ENCODE data around the gene METAP2. TPM values are rescaled to one million over a fixed set of nuclear protein-coding genes. Genes with fewer than 3 reads are reported as not detected.

The METAP2 gene
- polyA plus RNA-seq, 2 donors: 23.7 to 51.8 TPM

DNA sequence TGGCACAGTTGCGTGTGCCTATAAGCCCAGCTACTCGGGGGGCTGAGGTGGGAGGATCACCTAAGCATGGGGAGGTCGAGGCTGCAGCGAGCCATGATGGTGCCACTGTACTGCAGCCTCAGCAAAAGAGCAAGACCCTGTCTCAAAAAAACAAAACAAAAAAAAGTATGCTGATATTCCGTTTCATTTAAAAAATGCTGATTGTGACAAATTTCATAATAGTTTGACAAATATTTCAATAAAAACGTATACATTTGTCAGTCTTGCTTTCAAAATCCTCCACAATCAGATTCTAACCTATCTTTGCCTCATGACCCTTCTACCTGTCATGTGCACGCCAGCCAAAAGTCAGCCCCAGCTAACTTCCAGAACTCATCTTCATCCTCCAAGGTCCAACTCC lies 67.5 kb downstream of the METAP2 start:
- Histone ChIP-seq H3K4me3 (ENCODE audit: low read depth in 1 of 2, low read length in 2 of 2) (no peak overlapping the region), H3K27me3 (ENCODE audit: control insufficient read depth in 1 of 2, insufficient read depth in 2 of 2, low read length in 2 of 2) (no peaks in the 10 kb centered on the region), H3K9me3 (ENCODE audit: control insufficient read depth in 2 of 2, insufficient read depth in 1 of 2, low read depth in 1 of 2, low read length in 1 of 2) (no peaks in the 10 kb centered on the region), H3K4me1 (ENCODE audit: control insufficient read depth in 2 of 2, insufficient read depth in 2 of 2, low read length in 1 of 2) (no peaks in the 10 kb centered on the region), H3K27ac (ENCODE audit: low read depth in 2 of 2, low read length in 1 of 2) (no peak overlapping the region), H3K36me3 (ENCODE audit: control insufficient read depth in 2 of 2, insufficient read depth in 2 of 2, low read length in 1 of 2) (no peaks in the 10 kb centered on the region)
- 85 to 91% methylated on average over 7 of the region's 7 CpGs for WGBS, 2 donors

DNA sequence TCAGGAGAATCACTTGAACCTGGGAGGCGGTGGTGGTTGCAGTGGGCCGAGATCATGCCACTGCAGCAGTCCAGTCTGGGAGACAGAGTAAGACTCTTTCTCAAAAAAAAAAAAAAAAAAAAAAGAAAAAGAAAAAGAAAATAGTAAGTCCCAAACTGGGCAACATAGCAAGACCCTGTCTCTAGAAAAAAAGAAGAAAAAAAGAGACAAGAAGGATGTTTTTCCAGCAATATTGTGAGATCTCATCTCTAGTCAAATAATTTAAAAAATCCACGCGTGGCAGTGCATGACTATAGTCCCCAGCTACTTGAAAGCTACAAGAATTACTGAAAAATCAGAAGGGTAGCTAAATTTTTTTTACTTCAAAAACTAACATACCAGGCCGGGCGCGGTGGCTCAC lies 69.4 kb downstream of the METAP2 start:
- Histone ChIP-seq H3K36me3 (ENCODE audit: control insufficient read depth in 2 of 2, insufficient read depth in 2 of 2, low read length in 1 of 2) (no peaks in the 10 kb centered on the region), H3K4me3 (ENCODE audit: low read depth in 1 of 2, low read length in 2 of 2) (no peak overlapping the region), H3K4me1 (ENCODE audit: control insufficient read depth in 2 of 2, insufficient read depth in 2 of 2, low read length in 1 of 2) (peaks cover 0 to 3% of the 10 kb centered on the region in 2 donors), H3K27me3 (ENCODE audit: control insufficient read depth in 1 of 2, insufficient read depth in 2 of 2, low read length in 2 of 2) (peaks cover 0 to 2% of the 10 kb centered on the region in 2 donors), H3K27ac (ENCODE audit: low read depth in 2 of 2, low read length in 1 of 2) (no peak overlapping the region), H3K9me3 (ENCODE audit: control insufficient read depth in 2 of 2, insufficient read depth in 1 of 2, low read depth in 1 of 2, low read length in 1 of 2) (no peaks in the 10 kb centered on the region)
- WGBS, 2 donors: 96 to 97% methylated on average over 7 of the region's 7 CpGs

DNA sequence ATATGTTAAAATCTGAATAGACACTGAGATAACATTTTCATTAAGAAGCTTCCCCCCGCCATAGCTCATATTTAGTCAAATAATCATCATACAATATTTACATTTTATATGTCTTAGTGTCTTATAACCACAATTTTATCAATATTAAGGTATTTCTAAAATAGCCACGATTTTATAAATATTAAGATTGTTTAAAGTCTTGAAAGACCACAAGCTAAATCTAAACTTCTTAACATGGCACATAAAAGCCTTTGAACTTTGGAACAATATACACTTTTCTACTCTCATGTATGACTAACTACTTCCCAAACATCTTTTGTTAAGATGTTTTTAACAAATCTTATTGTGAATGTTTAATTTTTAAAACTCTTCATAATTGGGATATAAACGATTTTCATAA lies 70.8 kb downstream of the METAP2 start:
- Histone ChIP-seq H3K27ac (ENCODE audit: low read depth in 2 of 2, low read length in 1 of 2) (no peak overlapping the region), H3K27me3 (ENCODE audit: control insufficient read depth in 1 of 2, insufficient read depth in 2 of 2, low read length in 2 of 2) (peaks cover 0 to 8% of the 10 kb centered on the region in 2 donors), H3K4me1 (ENCODE audit: control insufficient read depth in 2 of 2, insufficient read depth in 2 of 2, low read length in 1 of 2) (peaks cover 4 to 5% of the 10 kb centered on the region in 2 donors), H3K36me3 (ENCODE audit: control insufficient read depth in 2 of 2, insufficient read depth in 2 of 2, low read length in 1 of 2) (no peaks in the 10 kb centered on the region), H3K9me3 (ENCODE audit: control insufficient read depth in 2 of 2, insufficient read depth in 1 of 2, low read depth in 1 of 2, low read length in 1 of 2) (peaks cover 0 to 3% of the 10 kb centered on the region in 2 donors), H3K4me3 (ENCODE audit: low read depth in 1 of 2, low read length in 2 of 2) (no peak overlapping the region)
- 62 to 64% methylated on average over 3 of the region's 3 CpGs for WGBS, 2 donors

DNA sequence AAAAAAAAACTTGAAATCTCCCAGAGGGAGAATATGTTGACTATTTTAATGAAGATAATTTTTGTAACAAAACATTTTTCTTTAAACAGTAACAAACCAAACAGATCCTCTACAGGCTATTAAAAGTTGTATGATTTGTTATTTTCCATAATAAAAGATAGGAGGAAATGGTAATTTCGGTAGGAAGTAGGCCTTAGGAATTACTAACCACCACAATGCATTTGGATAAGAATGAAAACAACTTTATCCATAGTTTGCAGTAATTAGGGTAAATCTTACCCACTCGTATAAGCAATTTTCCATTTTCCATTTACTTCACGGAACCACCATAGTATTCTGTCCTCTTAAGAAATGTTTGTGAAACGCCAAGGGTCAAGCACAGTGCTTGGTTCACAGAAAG lies 71.4 kb downstream of the METAP2 start:
- 84 to 90% methylated on average over 4 of the region's 4 CpGs for WGBS, 2 donors
- H3K9me3 ChIP-seq (ENCODE audit: control insufficient read depth in 2 of 2, insufficient read depth in 1 of 2, low read depth in 1 of 2, low read length in 1 of 2): peaks cover 0 to 3% of the 10 kb centered on the region in 2 donors
- peaks cover 4 to 5% of the 10 kb centered on the region in 2 donors for H3K4me1 ChIP-seq (ENCODE audit: control insufficient read depth in 2 of 2, insufficient read depth in 2 of 2, low read length in 1 of 2)
- H3K36me3 ChIP-seq (ENCODE audit: control insufficient read depth in 2 of 2, insufficient read depth in 2 of 2, low read length in 1 of 2): no peaks in the 10 kb centered on the region
- peaks cover 0 to 8% of the 10 kb centered on the region in 2 donors for H3K27me3 ChIP-seq (ENCODE audit: control insufficient read depth in 1 of 2, insufficient read depth in 2 of 2, low read length in 2 of 2)
- no peak overlapping the region for H3K4me3 ChIP-seq (ENCODE audit: low read depth in 1 of 2, low read length in 2 of 2)
- H3K27ac ChIP-seq (ENCODE audit: low read depth in 2 of 2, low read length in 1 of 2): no peak overlapping the region

DNA sequence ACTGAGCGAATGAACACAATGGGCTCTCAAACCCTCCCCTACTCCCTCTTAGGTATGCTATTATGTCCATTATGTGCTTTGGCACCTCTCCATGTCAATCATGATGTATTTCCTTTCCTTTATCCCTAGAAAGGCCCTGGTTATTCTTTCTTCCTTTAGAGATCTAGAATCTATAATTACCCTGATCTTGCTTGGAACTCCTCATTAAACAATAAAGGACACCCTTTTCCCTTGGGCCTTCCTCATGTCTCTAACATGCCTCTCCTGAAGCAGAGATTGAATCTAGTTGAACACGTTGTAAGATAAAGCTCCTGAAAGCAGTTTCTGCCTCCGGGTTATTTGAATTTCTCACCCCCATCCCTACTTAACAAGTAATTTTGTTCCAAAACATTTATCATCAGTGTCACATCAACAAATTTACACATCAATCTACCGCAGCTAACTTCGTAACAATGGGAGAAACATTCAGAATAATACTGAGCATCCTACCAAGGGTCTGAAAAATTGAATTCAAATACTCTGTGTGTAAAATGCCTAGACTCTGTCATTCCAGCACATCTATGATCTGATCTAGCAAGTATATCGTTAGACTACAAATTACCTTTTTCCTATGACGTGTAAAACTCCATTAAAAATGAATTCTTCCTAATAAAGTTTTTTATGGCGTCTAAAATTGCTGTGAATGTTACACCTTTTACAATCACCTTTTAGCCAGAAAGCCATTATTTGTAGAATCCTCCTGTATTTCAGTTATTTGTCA lies 72.0 kb downstream of the METAP2 start:
- no peak overlapping the region for H3K27ac ChIP-seq (ENCODE audit: low read depth in 2 of 2, low read length in 1 of 2)
- peaks cover 4 to 5% of the 10 kb centered on the region in 2 donors for H3K4me1 ChIP-seq (ENCODE audit: control insufficient read depth in 2 of 2, insufficient read depth in 2 of 2, low read length in 1 of 2)
- H3K4me3 ChIP-seq (ENCODE audit: low read depth in 1 of 2, low read length in 2 of 2): no peak overlapping the region
- peaks cover 0 to 8% of the 10 kb centered on the region in 2 donors for H3K27me3 ChIP-seq (ENCODE audit: control insufficient read depth in 1 of 2, insufficient read depth in 2 of 2, low read length in 2 of 2)
- H3K9me3 ChIP-seq (ENCODE audit: control insufficient read depth in 2 of 2, insufficient read depth in 1 of 2, low read depth in 1 of 2, low read length in 1 of 2): peaks cover 0 to 3% of the 10 kb centered on the region in 2 donors
- 71 to 73% methylated on average over 8 of the region's 8 CpGs for WGBS, 2 donors
- H3K36me3 ChIP-seq (ENCODE audit: control insufficient read depth in 2 of 2, insufficient read depth in 2 of 2, low read length in 1 of 2): no peaks in the 10 kb centered on the region

DNA sequence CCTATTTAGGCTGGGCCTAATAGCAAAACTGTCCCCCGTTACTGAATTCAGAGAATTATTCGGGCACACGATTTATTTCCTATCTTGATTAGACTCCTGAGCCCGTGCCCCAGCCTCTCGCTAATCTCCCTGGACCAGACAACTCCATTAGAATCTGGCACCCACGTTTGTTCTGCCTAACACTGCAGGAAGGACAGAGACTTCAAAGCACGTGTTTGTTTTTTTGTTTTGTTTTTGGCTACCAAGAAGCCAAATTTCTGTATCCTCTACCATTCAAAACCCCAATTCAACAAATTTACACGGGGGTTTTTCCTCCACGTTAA lies 72.5 kb downstream of the METAP2 start:
- H3K36me3 ChIP-seq (ENCODE audit: control insufficient read depth in 2 of 2, insufficient read depth in 2 of 2, low read length in 1 of 2): no peaks in the 10 kb centered on the region
- no peak overlapping the region for H3K4me3 ChIP-seq (ENCODE audit: low read depth in 1 of 2, low read length in 2 of 2)
- H3K27me3 ChIP-seq (ENCODE audit: control insufficient read depth in 1 of 2, insufficient read depth in 2 of 2, low read length in 2 of 2): peaks cover 0 to 8% of the 10 kb centered on the region in 2 donors
- peaks cover 0 to 3% of the 10 kb centered on the region in 2 donors for H3K9me3 ChIP-seq (ENCODE audit: control insufficient read depth in 2 of 2, insufficient read depth in 1 of 2, low read depth in 1 of 2, low read length in 1 of 2)
- H3K4me1 ChIP-seq (ENCODE audit: control insufficient read depth in 2 of 2, insufficient read depth in 2 of 2, low read length in 1 of 2): peaks cover 4 to 5% of the 10 kb centered on the region in 2 donors
- 79 to 83% methylated on average over 9 of the region's 9 CpGs for WGBS, 2 donors
- no peak overlapping the region for H3K27ac ChIP-seq (ENCODE audit: low read depth in 2 of 2, low read length in 1 of 2)

DNA sequence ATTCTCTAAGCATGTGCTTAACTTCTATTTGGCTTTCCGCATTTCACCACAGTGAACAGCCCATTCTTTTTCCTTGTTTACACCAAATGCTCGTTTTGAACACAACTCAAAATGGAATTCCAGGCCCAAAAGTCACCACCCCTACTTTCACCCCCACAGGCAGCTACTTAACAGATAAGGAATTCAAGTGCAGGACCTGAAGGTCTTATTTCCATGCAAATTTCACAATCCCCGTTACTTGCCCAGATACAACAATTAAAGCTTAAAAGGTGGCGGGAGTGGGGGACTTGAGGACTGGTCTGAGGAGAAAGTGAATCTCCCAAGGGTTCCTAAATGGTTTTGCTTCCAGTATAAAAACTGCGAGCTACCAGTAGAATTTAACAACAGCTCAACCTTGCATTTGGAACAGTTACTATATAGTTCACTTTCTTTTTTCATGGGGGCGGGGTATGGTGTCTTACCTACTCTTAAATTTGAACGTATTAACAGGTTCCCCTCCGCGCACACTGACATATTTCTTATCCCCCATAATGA lies 73.6 kb downstream of the METAP2 start:
- WGBS, 2 donors: 32 to 42% methylated on average over 9 of the region's 9 CpGs
- no peaks in the 10 kb centered on the region for H3K36me3 ChIP-seq (ENCODE audit: control insufficient read depth in 2 of 2, insufficient read depth in 2 of 2, low read length in 1 of 2)
- H3K4me3 ChIP-seq (ENCODE audit: low read depth in 1 of 2, low read length in 2 of 2): peak overlapping the region in 1 of 2 donors; percentile 70
- H3K27me3 ChIP-seq (ENCODE audit: control insufficient read depth in 1 of 2, insufficient read depth in 2 of 2, low read length in 2 of 2): peaks cover 0 to 8% of the 10 kb centered on the region in 2 donors
- H3K9me3 ChIP-seq (ENCODE audit: control insufficient read depth in 2 of 2, insufficient read depth in 1 of 2, low read depth in 1 of 2, low read length in 1 of 2): peaks cover 0 to 3% of the 10 kb centered on the region in 2 donors
- H3K4me1 ChIP-seq (ENCODE audit: control insufficient read depth in 2 of 2, insufficient read depth in 2 of 2, low read length in 1 of 2): peaks cover 4 to 5% of the 10 kb centered on the region in 2 donors
- peak overlapping the region; percentile 52 to 66 for H3K27ac ChIP-seq (ENCODE audit: low read depth in 2 of 2, low read length in 1 of 2)

DNA sequence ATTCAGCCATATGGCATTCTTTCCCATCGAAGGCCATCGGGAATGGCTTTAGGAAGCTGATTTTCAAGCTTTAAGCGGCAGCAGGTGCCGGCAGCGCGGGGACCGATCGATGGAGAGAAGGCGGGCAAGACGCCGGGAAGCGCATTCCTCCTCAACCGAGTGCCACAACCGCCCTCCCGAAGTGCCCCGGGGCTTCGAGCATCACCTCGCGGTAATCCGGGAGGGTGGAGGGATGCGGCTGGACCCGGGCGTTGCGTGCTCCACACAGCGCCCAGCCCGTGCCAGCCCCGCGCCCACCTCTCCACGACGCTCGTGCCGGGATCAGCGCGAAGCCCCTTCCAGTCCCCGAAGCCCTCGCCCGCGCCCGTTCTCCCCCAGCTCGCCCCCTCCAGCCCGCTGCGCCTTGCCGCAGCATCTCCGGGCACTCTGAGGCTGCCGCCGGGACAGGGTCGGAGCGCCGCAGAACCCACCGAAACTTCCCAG lies 74.1 kb downstream of the METAP2 start:
- Histone ChIP-seq H3K27me3 (ENCODE audit: control insufficient read depth in 1 of 2, insufficient read depth in 2 of 2, low read length in 2 of 2) (peaks cover 0 to 8% of the 10 kb centered on the region in 2 donors), H3K27ac (ENCODE audit: low read depth in 2 of 2, low read length in 1 of 2) (peak overlapping the region; percentile 52 to 66), H3K4me1 (ENCODE audit: control insufficient read depth in 2 of 2, insufficient read depth in 2 of 2, low read length in 1 of 2) (peaks cover 4 to 5% of the 10 kb centered on the region in 2 donors), H3K9me3 (ENCODE audit: control insufficient read depth in 2 of 2, insufficient read depth in 1 of 2, low read depth in 1 of 2, low read length in 1 of 2) (peaks cover 0 to 3% of the 10 kb centered on the region in 2 donors), H3K36me3 (ENCODE audit: control insufficient read depth in 2 of 2, insufficient read depth in 2 of 2, low read length in 1 of 2) (no peaks in the 10 kb centered on the region), H3K4me3 (ENCODE audit: low read depth in 1 of 2, low read length in 2 of 2) (peak overlapping the region; percentile 69 to 70)
- 2 to 3% methylated on average over 47 to 50 of the region's 50 CpGs for WGBS, 2 donors

DNA sequence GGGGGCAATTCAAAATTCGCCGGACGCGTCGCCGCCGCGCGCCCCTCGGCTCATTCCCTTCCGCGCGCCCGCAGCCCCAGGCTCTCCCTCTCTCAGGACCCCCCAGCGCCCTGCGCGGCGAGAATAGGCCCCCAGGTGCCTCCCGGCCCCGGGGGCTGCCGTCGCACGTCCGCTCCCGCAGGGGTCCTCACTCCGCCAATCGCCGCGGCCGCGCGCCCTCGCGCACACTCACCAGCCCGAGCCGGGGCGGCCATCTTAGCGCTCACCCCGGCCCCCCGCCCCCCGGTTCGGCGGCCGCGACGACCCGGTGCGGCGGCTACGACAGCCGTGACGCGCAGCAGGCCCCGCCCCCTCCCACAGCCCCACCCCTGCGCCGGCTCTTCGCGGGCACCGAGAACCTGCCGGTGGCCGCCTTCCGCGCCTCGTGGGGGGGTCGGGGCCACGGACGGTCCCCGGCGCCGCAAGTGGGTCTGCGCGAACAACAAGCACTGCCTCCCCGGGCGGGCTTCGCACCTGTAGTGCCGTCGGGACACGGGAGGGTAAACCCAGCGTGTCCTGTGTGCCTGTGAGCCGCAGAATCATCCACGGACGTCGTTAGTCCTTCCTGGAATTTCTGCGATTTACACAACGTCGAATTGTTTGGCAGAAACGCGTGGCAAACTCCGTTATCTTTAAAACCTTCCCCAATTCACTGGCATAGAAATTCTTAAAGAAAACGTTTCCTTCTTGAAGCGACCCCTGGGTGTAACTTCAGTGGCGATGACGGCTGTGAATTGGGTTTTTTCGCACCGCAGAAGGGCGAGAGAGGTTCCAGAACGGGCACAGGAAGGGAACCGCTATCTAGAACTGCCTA lies 74.8 kb downstream of the METAP2 start:
- Histone ChIP-seq H3K27ac (ENCODE audit: low read depth in 2 of 2, low read length in 1 of 2) (peak overlapping the region; percentile 52 to 66), H3K36me3 (ENCODE audit: control insufficient read depth in 2 of 2, insufficient read depth in 2 of 2, low read length in 1 of 2) (no peaks in the 10 kb centered on the region), H3K4me1 (ENCODE audit: control insufficient read depth in 2 of 2, insufficient read depth in 2 of 2, low read length in 1 of 2) (peaks cover 4 to 5% of the 10 kb centered on the region in 2 donors), H3K4me3 (ENCODE audit: low read depth in 1 of 2, low read length in 2 of 2) (peak overlapping the region; percentile 69 to 70), H3K27me3 (ENCODE audit: control insufficient read depth in 1 of 2, insufficient read depth in 2 of 2, low read length in 2 of 2) (peaks cover 0 to 8% of the 10 kb centered on the region in 2 donors), H3K9me3 (ENCODE audit: control insufficient read depth in 2 of 2, insufficient read depth in 1 of 2, low read depth in 1 of 2, low read length in 1 of 2) (peaks cover 0 to 3% of the 10 kb centered on the region in 2 donors)
- WGBS, 2 donors: 8% methylated on average over 72 to 98 of the region's 98 CpGs

Measured in esophagus (tissue), 2 donors.